Gastrocnemius medialis (tissue), 4 donors: Measurements from ENCODE around the gene RBKS. TPM values are rescaled to one million over a fixed set of nuclear protein-coding genes. Genes with fewer than 3 reads are reported as not detected.

ENCODE experiments used
- ATAC-seq, 2 donors: fragments of 150-250 bp; one replicate each; pipeline ENCODE4 v1.9.1; 2016
- DNase-seq, 2 donors: peaks; one replicate each; pipeline ENCODE4 v3.0.0-alpha.2; 2019
- H3K27ac ChIP-seq, 4 donors: fragments of 200-600 bp; sonication (generic); 1 replicate in 1 of 4; 2 replicates in 3 of 4; pipeline ENCODE4 v1.5.1; 2016 to 2018; ENCODE audit warnings: mild to moderate bottlenecking in 2 of 4, moderate library complexity in 1 of 4
- H3K27me3 ChIP-seq, 3 donors: fragments of 200-600 bp; sonication (generic) in 2 of 3; 1 replicate in 1 of 3; 2 replicates in 2 of 3; pipeline versions ENCODE4 v1.5.1 to v1.6.0; 2016 to 2019; ENCODE audit warnings: mild to moderate bottlenecking in 1 of 3, moderate library complexity in 1 of 3
- H3K36me3 ChIP-seq, 2 donors: fragments of 200-600 bp; sonication (generic) in 1 of 2; one replicate each; pipeline ENCODE4 v1.5.1; 2017 to 2018
- H3K4me1 ChIP-seq, 2 donors: fragments of 200-600 bp; sonication (generic) in 1 of 2; one replicate each; pipeline ENCODE4 v1.5.1; 2016 to 2017; ENCODE audit warnings: mild to moderate bottlenecking in 2 of 2
- H3K4me3 ChIP-seq, 4 donors: fragments of 200-600 bp; sonication (generic) in 3 of 4; 1 replicate in 1 of 4; 2 replicates in 3 of 4; pipeline ENCODE4 v1.5.1; 2016 to 2019; ENCODE audit warnings: mild to moderate bottlenecking in 2 of 4
- H3K9me3 ChIP-seq, 3 donors: fragments of 200-600 bp; sonication (generic) in 2 of 3; 1 replicate in 1 of 3; 2 replicates in 2 of 3; pipeline ENCODE4 v1.5.1; 2016 to 2019
- CTCF ChIP-seq, 5 experiments: fragments of 450-650 bp in 3 of 5; fragments of 200-600 bp in 2 of 5; sonication (generic) in 2 of 5; IDR thresholded peaks in 4 of 5; conservative IDR thresholded peaks in 1 of 5; 1 replicate in 4 of 5; 2 replicates in 1 of 5; pipeline ENCODE4 v1.5.1; 2016 to 2019; ENCODE audit warnings: antibody characterized with exemption in 5 of 5, mild to moderate bottlenecking in 3 of 5, moderate library complexity in 3 of 5
- POLR2A ChIP-seq, 2 donors: fragments of 450-650 bp; IDR thresholded peaks; one replicate each; pipeline ENCODE4 v1.6.1; 2017; ENCODE audit warnings: antibody characterized with exemption in 2 of 2, mild to moderate bottlenecking in 2 of 2, moderate library complexity in 2 of 2
- in situ Hi-C, 4 donors: fragments of 200-750 bp; cut with MboI; loops; one replicate each; pipeline versions ENCODE4 v1.15.0 to v1.8.0; 2017; ENCODE audit warnings: low sequenced_read_pairs in 4 of 4
- intact Hi-C: fragments of 100-400 bp; cut with DNase I; formaldehyde crosslinking; loops from one replicate; pipeline ENCODE4 v1.15.1; 2023; ENCODE audit warnings: low total_unique reads
- total RNA-seq, 4 donors: library from RNA; depleted of rRNA; stranded (reverse); fragments of >200 nt; gene quantifications; one replicate each; pipeline versions ENCODE4 v1.1.0 to v1.2.3, GENCODE V29; 2016

Gene RBKS
- total RNA-seq, 4 donors from 2014 or later = 0.41 to 5.4 (median 3.0) TPM

GRCh38 chr2:27921424-27921823 lies 31.2 kb upstream of the RBKS start:
- intact Hi-C loops = no loop called here
- no peak for DNase-seq
- no peak for ATAC-seq
- in situ Hi-C loops = no loop called here
- no peaks in the 10 kb centered on the region for H3K36me3 ChIP-seq
- no peaks in the 10 kb centered on the region for H3K9me3 ChIP-seq
- no peaks in the 10 kb centered on the region for H3K27me3 ChIP-seq
- no peak for TF ChIP-seq CTCF (IDR thresholded peaks at IDR 0.05 in 4 of 5, conservative IDR thresholded peaks at IDR 0.05 in 1 of 5)
- TF ChIP-seq POLR2A (IDR thresholded peaks at IDR 0.05) = no peak
- H3K27ac ChIP-seq = peak overlapping the region; percentile 42 to 69 (median 66)
- H3K4me3 ChIP-seq = no peak overlapping the region
- H3K4me1 ChIP-seq = peaks cover 28 to 43% of the 10 kb centered on the region in 2 donors

GRCh38 chr2:27920148-27920885 lies 30.1 kb upstream of the RBKS start:
- ATAC-seq = peak; percentile 70 to 71
- in situ Hi-C loops = no loop called here
- intact Hi-C loops = no loop called here
- TF ChIP-seq CTCF (IDR thresholded peaks at IDR 0.05 in 4 of 5, conservative IDR thresholded peaks at IDR 0.05 in 1 of 5) (no peak), POLR2A (IDR thresholded peaks at IDR 0.05) (peak; percentile 7 to 31)
- no peaks in the 10 kb centered on the region for H3K36me3 ChIP-seq
- no peaks in the 10 kb centered on the region for H3K27me3 ChIP-seq
- H3K4me1 ChIP-seq = peaks cover 39 to 54% of the 10 kb centered on the region in 2 donors
- H3K9me3 ChIP-seq = no peaks in the 10 kb centered on the region
- no peak overlapping the region for H3K4me3 ChIP-seq
- peak overlapping the region; percentile 42 to 69 (median 66) for H3K27ac ChIP-seq
- DNase-seq = no peak

GRCh38 chr2:27916293-27916995 lies 26.3 kb upstream of the RBKS start:
- intact Hi-C loops (no loop called here), in situ Hi-C loops (no loop called here)
- Histone ChIP-seq H3K4me1 (peaks cover 63 to 75% of the 10 kb centered on the region in 2 donors), H3K27me3 (no peaks in the 10 kb centered on the region), H3K9me3 (no peaks in the 10 kb centered on the region), H3K36me3 (no peaks in the 10 kb centered on the region), H3K27ac (peak overlapping the region; percentile 78 to 93 (median 88)), H3K4me3 (no peak overlapping the region)
- no peak for TF ChIP-seq POLR2A (IDR thresholded peaks at IDR 0.05)
- no peak for TF ChIP-seq CTCF (IDR thresholded peaks at IDR 0.05 in 4 of 5, conservative IDR thresholded peaks at IDR 0.05 in 1 of 5)
- DNase-seq = no peak
- no peak for ATAC-seq

GRCh38 chr2:27915874-27916273 lies 25.7 kb upstream of the RBKS start:
- ATAC-seq (no peak), DNase-seq (no peak)
- intact Hi-C loops = loop anchor here (2.0 kb wide), 1 partner anchor 481 kb away; no protein-coding TSS in a partner anchor
- Histone ChIP-seq H3K27me3 (no peaks in the 10 kb centered on the region), H3K4me1 (peaks cover 62 to 74% of the 10 kb centered on the region in 2 donors), H3K4me3 (no peak overlapping the region), H3K27ac (peak overlapping the region; percentile 78 to 93 (median 88)), H3K9me3 (no peaks in the 10 kb centered on the region), H3K36me3 (no peaks in the 10 kb centered on the region)
- in situ Hi-C loops = no loop called here
- no peak for TF ChIP-seq POLR2A (IDR thresholded peaks at IDR 0.05)
- TF ChIP-seq CTCF (IDR thresholded peaks at IDR 0.05 in 4 of 5, conservative IDR thresholded peaks at IDR 0.05 in 1 of 5) = no peak
